Inflammatory macrophage (primary cell): ENCODE results near the gene TFAP2A.

ENCODE experiments used
- DNase-seq, 2 donors: peaks; one replicate each; pipeline ENCODE4 v3.0.0-alpha.2; 2020 to 2022
- total RNA-seq, 18 experiments: gene quantifications; one replicate each; lab custom pipeline; 2026; ENCODE audit warnings: mixed read lengths in 6 of 18, inconsistent platforms in 2 of 18; lab: John Stamatoyannopoulos, UW

TFAP2A gene
- total RNA-seq = 0 to 0.40 (median 0.08) reads per million in 18 experiments

DNA sequence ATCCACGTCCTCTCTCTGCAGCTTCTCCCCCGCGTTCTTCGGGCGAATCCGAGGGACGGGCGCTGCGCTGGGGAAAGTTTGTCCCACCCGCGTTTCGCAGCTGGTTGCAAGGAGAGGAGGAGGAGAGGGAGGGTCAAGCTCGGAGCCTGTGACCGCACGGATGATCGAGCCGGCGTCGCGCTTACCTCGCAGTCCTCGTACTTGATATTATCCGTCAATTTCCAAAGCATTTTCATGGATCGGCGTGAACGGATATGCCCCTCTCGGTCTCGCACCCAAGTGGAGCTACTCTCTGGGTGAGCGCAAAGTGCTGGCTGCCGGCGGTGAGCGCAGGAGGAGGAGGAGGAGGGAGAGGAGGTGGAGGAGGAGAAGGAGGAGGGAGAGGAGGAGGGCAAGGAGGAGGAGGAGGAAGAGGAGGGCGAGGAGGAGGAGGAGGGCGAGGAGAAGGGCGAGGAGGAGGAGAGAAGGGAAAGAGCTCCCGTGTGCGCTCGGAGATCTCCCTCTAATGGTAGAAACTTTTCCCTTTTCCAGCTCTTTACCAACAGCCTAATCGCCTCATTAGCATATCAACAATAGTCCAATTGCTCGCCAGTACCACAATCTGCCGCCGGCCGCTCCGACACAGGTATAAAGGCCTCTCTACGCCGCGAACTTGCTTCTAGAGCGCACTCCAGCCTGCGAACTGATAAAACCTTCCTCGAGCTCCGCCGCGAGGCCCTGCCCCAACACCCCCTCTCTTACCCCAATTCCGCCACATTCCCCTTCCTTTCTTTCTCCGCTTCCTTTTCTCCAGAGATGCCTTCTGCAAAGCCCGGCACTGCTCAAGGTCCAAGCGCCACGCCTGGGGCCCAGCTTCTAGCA is at the start of gene TFAP2A:
TFAP2A (minus strand) TSS at position 319 of the 861 bp plus-strand sequence; CDS start at position 236, 83 bp downstream.
- DNase-seq = no peak

DNA sequence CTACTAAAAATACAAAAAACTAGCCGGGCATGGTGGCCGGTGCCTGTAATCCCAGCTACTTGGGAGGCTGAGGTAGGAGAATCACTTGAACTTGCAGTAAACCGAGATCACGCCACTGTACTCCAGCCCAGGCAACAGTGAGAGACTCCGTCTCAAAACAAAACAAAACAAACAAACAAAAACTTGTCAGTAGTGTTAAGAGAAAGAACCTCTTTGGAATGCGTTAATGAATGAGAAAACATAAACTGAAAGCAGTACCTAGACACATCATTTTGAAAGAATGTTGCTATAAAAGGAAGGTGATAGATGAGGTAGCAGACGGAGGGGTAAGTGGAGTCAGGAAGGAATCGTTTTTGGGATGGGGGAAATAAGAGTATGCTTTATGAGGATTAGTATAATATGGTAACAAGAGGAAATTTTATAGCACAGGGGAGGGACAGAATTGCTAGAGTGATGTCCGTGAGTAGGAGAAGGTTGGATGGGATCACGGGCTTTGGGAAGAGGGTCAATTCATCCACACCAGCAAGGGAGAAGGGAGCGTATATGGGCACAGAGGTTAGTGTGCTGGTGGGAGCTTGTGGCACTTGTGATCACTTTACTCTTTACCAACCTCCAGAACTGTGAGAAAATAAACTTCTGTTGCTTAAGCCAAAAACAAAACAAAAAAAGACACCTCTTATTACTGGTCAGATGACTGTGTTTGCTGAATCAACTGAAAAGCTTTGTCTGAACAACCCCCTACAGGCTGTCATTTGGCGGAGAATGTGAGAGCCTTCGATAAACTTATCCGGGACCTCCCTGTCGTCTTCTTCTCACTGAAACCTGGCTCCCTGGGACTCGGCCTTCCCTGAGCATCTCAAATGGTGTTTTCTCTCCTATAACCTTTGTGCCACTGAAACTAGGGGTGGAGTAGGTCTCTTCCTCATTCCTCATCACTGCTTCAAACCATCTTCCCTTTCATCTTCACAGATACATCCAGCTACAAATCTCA is 48.9 kb upstream of the TFAP2A start:
- no peak for DNase-seq

DNA sequence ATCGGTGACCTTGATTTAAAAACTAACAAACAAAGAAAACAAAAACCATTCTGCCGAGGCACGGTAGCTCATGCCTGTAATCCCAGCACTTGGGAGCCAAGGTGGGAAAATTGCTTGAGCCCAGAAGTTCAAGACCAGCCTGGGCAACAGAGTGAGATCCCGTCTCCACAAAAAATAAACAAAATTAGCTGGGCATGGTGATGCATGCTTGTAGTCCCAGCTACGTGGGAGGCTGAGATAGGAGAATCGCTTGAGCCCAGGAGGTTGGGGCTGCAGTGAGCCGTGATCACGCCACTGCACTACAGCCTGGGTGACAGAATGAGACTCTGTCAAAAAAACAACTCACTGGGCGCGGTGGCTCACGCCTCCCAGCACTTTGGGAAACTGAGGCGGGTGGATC is 48.2 kb upstream of the TFAP2A start:
- no peak for DNase-seq

DNA sequence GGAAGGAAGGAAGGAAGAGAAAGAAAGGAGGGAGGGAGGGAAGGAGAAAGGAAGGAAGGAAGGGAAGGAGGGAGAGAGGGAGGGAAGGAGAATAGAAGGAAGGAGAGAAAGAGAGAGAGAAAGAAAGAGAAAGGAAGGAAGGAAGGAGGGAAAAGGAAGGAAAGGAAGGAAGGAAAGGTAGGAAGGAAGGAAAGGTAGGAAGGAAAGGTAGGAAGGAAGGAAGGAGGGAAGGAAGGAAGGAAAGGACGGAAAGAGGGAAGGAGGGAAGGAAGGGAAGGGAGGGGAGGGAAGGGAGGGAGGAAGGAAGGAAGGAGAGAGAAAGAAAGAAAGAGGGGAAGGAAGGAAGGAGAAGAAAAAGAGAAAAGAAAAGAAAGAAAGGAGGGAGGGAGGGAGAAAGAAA is 47.0 kb upstream of the TFAP2A start:
- DNase-seq = no peak

DNA sequence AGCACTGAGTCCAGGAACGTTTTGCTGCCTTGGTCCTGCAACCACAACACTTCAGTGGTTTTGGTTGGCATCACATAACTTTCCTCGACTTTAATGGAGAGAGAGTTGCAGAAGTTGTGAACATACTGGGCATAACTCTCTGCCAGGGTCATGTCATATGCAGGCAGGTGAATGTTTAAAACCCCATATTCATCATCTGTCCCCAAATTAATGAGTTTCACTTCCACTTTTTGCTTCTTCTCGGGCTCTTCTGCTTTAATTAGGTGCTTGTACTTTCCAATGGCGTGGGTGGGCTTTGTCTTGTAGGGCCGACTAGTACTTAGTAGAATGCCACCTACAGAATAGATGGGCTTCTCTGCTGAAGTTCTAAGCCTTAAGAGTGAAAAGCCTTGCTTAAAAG is 45.2 kb upstream of the TFAP2A start:
- DNase-seq = no peak

DNA sequence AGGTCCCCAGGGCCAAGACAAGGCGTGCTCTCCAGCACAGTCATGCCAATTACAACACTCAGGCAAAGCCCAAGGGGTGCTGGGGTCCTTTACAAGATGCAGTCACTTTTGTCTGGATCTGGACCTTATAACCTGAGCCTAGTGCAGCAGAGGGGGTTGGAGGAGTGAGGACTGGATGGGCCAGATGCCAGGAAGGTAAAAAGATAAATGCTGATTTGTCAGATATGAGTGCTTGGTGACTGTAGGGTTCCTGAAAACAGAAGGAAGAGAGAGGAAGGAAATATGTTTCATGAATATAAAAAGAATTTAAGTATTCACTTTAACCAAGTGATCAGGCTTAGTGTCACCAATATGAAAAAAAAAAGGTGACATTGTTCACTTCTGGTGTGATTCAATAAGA is 43.4 kb upstream of the TFAP2A start:
- no peak for DNase-seq

DNA sequence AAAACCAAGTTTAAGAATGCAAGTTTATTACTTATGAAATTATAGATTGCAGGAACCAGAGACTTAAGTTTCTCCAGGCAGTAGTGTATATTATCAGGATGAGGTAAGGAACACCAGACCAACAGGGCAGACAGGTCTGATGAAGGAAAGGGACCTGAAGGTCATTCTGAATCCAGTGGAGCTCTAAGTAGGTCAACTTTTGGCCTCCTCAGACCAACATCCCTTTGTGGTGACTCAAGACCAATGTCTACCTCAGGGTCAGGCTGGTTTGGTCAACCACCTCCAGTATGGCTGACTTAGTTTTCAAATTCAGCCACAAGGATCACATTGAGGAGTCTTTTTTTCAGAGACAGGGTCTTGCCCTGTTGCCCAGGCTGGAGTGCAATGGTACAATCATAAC is 38.7 kb upstream of the TFAP2A start:
- no peak for DNase-seq

DNA sequence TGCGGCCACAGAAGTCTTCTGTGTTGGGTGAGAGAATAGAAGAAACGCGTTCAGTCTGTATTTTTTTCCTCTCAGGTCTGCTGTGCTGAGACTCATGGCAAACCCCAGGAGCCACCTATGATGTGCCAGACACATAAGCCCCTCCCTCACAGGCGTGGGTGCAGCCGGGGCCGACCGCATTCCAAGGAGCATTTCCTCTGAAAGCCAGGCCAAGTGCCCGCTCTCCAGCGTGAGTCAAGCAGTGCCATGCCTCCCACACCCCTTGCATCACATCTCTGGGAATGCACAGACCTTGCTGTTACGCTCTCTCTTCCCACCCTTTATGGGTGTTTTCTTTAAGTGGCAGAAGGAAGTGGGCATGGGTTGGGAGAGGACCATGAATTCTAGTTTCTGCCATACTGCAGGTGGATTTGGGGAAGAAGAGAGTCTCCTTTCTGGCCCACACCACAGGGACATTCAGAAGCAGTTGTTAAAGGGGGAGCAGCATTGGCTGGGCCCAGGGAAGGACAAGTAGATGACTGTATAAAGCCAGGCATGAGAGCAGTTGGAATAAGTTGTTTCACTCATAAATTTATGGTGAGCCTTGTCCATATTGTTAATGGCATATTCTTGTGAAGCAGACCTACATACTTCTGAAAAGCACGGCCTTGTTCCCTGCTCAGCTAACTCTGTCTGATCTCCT is 37.1 kb upstream of the TFAP2A start:
- DNase-seq = peak in 1 of 2 donors; percentile 7

DNA sequence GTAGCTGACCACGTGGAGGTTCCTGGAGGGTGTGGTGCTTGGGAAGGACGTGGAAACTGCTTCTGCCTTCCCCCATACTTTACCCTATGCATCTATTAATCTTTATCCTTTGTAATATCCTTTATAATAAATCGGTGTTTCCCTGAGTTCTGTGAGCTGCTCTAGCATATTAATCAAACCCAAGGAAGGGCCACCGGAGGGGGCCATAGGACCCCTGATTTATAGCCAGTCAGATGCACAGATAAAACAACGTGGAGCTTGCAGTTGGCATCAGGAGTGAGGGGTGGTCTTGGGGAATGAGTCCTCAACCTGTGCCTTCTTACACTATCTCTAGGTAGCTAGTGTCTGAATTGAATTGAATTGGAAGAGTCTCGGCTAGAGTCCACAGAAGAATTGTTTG is 36.5 kb upstream of the TFAP2A start:
- no peak for DNase-seq

DNA sequence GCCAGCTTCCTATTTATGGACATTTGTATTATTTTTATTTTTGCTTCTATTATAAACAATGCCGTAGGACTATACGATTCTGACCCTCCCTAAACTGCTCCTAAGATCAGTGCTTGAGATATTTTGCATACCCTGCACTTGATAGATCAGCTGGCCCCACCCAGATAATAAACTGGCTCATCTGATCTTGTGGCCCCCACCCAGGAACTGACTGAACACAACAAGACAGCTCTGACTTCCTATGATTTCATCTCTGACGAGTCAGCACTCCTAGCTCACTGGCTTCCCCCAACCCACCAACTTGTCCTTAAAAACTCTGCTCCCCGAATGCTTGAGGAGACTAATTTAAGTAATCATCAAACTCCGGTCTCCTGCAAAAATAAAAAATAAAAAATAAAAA is 34.9 kb upstream of the TFAP2A start:
- no peak for DNase-seq

DNA sequence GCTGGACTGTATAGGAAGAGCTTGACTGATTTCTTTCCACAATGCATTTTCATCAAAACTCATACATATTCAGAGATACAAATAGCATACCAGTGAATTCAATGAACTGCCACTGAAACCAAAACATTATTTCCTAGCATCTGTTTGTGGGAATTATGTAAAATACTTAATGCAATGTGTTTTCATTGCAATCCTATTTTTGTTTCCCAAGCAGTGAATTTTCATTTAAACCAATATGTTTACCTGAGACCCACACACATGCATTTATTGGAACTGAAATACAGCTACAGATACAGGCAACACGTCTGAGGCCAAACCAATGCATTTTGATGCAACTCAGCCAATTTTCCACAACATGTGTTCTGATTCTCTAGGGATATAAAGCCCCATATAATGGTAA is 33.2 kb upstream of the TFAP2A start:
- no peak for DNase-seq

DNA sequence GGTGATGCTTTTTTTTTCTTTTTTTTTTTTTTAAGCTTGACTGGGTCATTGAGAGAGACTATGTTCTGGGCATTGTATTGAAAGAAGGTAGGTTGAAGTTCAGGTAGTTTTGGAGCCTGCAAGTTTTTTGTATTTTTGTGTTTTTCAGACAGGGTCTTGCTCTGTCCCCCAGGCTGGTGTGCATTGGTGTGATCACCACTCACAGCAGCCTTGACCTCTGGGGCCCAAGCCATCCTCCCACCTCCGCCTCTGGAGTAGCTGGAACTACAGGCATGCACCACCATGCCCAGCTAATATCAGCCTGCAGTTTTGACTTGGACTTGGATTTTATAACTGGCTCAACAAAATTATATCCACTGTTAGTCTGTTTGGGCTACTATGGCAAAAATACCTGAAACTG is 31.7 kb upstream of the TFAP2A start:
- DNase-seq = no peak

DNA sequence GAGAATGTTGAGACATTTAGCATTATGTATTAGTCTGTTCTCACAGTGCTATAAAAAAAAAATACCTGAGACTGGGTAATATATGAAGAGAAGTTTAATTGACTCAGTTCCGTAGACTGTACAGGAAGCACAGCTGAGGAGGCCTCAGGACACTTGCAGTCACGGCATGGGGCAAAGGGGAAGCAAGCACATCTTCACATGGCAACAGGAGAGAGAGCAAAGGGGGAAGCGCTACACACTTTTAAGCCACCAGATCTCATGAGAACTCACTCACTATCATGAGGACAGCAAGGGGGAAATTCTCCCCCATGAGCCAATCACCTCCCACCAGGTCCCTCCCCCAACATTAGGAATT is 26.8 kb upstream of the TFAP2A start:
- DNase-seq = no peak

DNA sequence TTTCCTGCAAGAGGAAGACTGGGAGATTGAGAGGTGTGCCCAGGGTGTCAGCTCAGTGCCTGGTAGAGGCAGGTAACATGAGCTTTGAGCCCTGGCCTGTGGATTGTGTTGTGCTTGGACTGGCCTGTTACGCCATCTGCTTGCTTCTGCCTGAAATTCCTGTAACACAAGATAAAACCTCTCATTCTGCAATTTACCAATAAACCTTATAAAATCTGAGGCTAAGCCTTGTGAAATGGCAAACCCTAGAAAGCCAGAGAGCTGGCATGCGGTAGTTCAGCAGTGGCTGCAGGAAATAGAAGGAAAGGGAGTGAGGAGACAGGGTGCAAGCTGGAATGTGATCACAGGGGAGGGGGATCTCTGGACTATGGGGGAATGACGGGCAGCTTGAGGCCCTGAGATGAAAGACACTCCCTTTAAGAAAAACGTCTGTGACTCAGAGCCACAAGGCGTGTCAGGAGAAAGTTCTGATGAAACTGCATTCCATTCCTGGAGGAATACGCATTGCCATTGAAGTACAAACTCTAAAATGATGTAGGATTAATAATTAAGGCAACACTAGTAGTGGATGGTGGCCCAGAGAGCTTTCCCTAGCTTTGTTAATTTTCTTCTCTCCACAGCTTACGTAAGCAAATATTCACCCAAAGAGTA is 26.3 kb upstream of the TFAP2A start:
- no peak for DNase-seq

DNA sequence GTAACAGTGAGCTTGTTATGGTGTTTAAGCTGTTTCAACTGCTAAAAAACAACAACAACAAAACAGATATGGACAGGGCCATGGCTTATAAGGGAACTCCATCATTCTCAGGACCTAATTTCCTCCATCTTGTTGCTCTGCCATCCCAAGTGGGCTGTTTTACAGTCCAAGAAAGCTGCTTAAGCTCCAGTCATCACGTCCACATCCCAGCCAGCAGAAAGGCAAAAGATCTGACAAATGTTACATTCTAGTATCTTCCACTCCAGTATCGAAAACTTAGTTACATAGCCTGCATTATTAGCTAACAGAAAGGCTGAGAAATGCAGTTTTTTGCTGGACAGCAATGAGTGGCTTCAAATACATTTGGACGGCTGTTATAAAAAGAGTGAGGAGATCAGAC is 23.0 kb upstream of the TFAP2A start:
- DNase-seq = no peak

DNA sequence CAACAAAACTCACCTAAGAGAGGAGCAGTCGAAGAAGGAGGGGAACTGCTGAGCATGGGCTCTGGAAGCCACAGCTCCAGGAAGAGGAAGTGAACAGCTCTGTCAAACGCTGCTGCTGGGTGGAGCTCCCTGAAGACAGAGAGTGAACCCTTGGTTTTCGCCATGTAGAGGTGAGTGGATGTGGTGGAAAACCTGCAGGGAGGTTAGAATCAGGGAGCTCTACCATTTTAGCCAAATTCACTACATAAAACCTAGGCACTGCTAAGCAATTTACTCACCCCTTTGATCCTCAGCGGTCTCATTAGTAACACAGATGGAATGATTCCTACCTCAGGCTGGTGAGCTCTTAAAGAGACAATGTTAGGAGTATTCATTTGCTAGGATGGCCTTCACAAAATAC is 19.4 kb upstream of the TFAP2A start:
- DNase-seq = peak in 1 of 2 donors; percentile 32

DNA sequence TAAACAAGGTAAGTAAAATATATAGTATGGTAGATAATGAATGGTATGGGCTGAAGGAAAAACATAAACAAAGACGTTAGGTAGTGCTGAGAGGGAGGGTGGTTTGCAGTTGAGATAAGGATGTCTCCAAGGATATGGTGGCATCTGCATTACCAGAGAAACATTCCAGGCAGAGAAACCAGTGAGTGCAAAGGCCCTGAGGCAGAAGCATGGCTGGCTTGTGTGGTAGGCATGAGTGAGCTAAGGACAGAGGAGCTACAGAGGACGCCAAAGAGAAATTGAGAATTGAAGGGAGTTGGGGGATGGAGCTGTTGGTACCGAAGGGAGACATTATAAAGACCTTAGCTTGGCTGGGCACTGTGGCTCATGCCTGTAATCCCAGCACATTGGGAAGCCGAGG is 18.4 kb upstream of the TFAP2A start:
- DNase-seq = no peak

DNA sequence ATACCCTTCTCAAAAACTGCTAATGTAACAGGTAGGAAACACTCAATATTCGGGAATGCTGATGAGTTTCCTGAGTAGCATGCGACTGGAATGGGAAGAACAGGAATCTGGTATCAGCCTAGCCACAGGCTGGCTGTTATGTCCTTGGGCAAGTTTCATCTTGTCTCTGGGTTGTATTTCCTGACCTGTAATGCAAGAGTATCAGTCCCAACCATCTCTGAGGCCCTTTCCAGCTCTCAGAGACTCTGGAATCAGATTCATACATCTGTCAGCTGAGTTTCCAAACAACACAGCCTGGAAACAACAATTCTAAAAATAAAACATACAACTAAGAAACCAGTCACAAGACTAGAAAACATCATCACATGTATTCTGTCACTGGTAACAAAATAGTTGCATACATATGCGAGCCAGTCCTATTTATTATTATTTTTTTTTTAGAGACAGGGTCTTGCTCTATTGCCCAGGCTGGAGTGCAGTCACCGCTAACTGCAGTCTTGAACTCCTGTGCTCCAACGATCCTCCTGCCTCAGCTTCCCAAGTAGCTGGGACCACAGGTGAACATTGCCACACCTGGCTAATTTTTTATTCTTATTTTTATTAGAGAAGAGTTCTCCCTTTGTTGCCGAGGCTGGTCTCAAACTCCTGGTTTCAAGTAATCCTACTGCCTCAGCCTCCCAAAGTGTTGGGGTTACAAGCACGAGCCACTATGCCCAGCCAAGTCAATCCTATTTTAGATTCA is 16.7 kb upstream of the TFAP2A start:
- no peak for DNase-seq

DNA sequence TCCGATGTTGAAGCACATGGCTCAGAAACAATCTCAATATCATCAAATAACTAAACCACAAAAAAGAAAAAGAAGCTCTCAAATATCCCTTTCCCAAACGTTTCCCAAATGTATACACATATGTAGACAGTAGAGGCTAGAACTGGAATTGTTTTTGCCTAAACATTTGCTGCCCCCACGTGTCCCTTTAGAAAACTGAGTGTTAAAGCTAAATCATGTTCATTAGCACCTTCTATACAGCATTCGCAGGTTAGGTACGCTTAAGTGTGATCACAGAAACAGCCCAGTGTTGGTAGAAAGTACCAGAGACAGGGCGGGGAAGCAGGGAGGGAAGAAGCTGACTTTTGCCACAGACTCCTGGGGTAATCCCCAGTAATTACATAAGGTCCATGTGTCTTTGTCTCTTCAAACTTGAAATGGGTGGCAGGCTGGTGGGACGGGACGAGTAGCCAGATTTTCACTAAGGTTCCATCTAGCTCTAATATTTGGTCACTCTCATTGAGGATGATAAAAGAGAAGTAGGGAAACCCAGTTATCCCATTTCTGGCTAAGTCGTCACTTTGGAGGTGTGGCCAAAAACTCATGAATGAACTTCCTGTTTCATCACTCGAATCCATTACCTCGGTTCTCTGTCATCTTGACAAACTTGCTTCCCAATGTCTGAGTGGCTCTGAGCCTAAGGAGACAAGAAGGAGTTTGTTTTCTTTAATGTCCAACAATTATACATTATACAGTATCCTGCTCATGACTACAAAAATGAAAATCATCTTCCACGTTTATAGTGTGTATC is 15.0 kb upstream of the TFAP2A start:
- DNase-seq = peak; percentile 36 to 52

DNA sequence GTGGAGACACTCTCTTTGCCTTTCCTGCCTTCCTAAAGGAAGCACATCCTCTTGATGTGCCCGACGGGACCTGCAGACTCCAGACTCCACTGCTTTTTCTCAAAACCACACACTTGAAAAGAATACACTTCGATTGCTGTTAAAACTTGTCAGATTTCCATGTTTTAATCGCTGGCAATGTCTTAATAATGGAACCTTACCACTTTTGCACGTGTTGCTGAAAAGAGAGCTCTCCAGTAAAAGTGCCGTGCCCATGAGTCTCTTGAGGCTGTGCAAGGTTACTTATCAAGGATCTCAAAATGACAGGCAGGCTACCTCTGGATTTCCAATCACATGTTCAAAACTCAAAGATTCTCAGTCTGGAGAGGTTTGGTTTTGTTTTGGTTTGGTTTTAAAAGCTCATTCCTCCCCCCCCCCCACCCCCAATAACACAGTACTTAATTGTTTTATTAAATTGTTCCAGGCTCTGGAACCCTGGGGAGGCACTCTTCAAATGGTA is 12.0 kb upstream of the TFAP2A start:
- DNase-seq = no peak
